Endothelial cell of umbilical vein (primary cell): ENCODE results near the gene GPR87. TPM values are rescaled to one million over a fixed set of nuclear protein-coding genes. Genes with fewer than 3 reads are reported as not detected.

Experiments
- BruUV-seq: library from RNA; stranded (reverse); fragments of 400-500 nt; replicated peaks from 2 replicates; lab custom pipeline; 2021; lab: Mats Ljungman, UMichigan
- CTCF ChIA-PET: fragments of 300-600, 350-600 bp; sonication (Branson Sonifier 250); formaldehyde crosslinking; loops from one replicate; lab custom pipeline; 2021; ENCODE audit warnings: antibody characterized with exemption, inconsistent platforms; lab: Charles Lee
- POLR2A ChIA-PET: fragments of 300-600, 350-600 bp; sonication (Branson Sonifier 250); formaldehyde crosslinking; loops from one replicate; lab custom pipeline; 2021; ENCODE audit warnings: antibody characterized with exemption, inconsistent platforms; lab: Charles Lee
- DNase-seq: peaks from one replicate; pipeline ENCODE4 v3.0.0-alpha.2; 2011; ENCODE audit warnings: low read depth, low spot score
- FAIRE-seq: peaks from 2 replicates; lab custom pipeline; 2011; peaks lifted over from hg19 to GRCh38; lab: Jason Lieb, UNC
- H2AFZ ChIP-seq: 2 replicates; pipeline ENCODE4 v1.6.0; 2012; ENCODE audit warnings: low read depth, low read length, control low read depth, inconsistent platforms
- H3K27ac ChIP-seq: 2 replicates; pipeline ENCODE4 v1.5.1; 2011; ENCODE audit warnings: low read depth, mild to moderate bottlenecking, control low read depth, low read length, moderate library complexity; ENCODE audit not compliant: insufficient read depth
- H3K27me3 ChIP-seq, 2 experiments: 2 replicates each; pipeline versions ENCODE4 v1.6.0 to v1.6.1; 2011; ENCODE audit warnings: low read length in 2 of 2, mixed read lengths in 1 of 2; ENCODE audit not compliant: control insufficient read depth in 2 of 2, insufficient read depth in 2 of 2
- H3K36me3 ChIP-seq, 2 experiments: 2 replicates in 1 of 2; 3 replicates in 1 of 2; pipeline ENCODE4 v1.5.1; 2011; ENCODE audit warnings: low read length in 2 of 2, mild to moderate bottlenecking in 1 of 2, moderate library complexity in 1 of 2; ENCODE audit not compliant: control insufficient read depth in 2 of 2, insufficient read depth in 2 of 2; ENCODE audit errors: extremely low read depth in 1 of 2
- H3K4me1 ChIP-seq: 3 replicates; pipeline ENCODE4 v1.5.1; 2011; ENCODE audit warnings: mild to moderate bottlenecking, low read length; ENCODE audit not compliant: control insufficient read depth, insufficient read depth; ENCODE audit errors: extremely low read depth
- H3K4me2 ChIP-seq: 2 replicates; pipeline ENCODE4 v1.6.1; 2011; ENCODE audit warnings: low read length, control low read depth, mixed read lengths; ENCODE audit not compliant: insufficient read depth
- H3K4me3 ChIP-seq, 3 experiments: fragments of 200-600 bp in 1 of 3; sonication (generic), shearing (Covaris generic) in 1 of 3; replicated peaks in 1 of 3; 2 replicates each; pipeline ENCODE4 v1.5.1; 2011 to 2016; ENCODE audit warnings: control low read depth in 3 of 3, low read length in 3 of 3, mild to moderate bottlenecking in 2 of 3, inconsistent platforms in 1 of 3, low read depth in 1 of 3, moderate library complexity in 1 of 3; ENCODE audit not compliant: insufficient read depth in 1 of 3
- H3K79me2 ChIP-seq: 2 replicates; pipeline ENCODE4 v1.6.0; 2012; ENCODE audit warnings: low read length, inconsistent platforms; ENCODE audit not compliant: control insufficient read depth, insufficient read depth
- H3K9ac ChIP-seq: replicated peaks from 2 replicates; pipeline ENCODE3; 2011; ENCODE audit warnings: low read length, control low read depth; ENCODE audit not compliant: insufficient read depth; ENCODE audit errors: extremely low read depth
- H3K9me1 ChIP-seq: replicated peaks from 3 replicates; pipeline ENCODE4 v1.6.0; 2011; ENCODE audit warnings: mild to moderate bottlenecking, low read length; ENCODE audit not compliant: control insufficient read depth, insufficient read depth; ENCODE audit errors: extremely low read depth
- H3K9me3 ChIP-seq: replicated peaks from 2 replicates; pipeline ENCODE4 v1.5.1; 2012; ENCODE audit warnings: low read length, inconsistent platforms; ENCODE audit not compliant: control insufficient read depth, insufficient read depth
- H4K20me1 ChIP-seq: replicated peaks from 2 replicates; pipeline ENCODE3; 2011; ENCODE audit warnings: mild to moderate bottlenecking, low read length; ENCODE audit not compliant: control insufficient read depth, insufficient read depth; ENCODE audit errors: extremely low read depth
- EZH2 ChIP-seq: IDR thresholded peaks from 2 replicates; pipeline ENCODE4 v1.6.1; 2012; ENCODE audit warnings: borderline replicate concordance, low read depth, mild to moderate bottlenecking, moderate library complexity, low read length, inconsistent platforms; ENCODE audit not compliant: severe bottlenecking
- JUN ChIP-seq: IDR thresholded peaks from 2 replicates; pipeline ENCODE4 v1.6.1; 2011; ENCODE audit warnings: borderline replicate concordance, low read depth; ENCODE audit not compliant: insufficient read length, insufficient read depth
- POLR2A ChIP-seq: IDR thresholded peaks from 2 replicates; pipeline ENCODE4 v1.6.1; 2012; ENCODE audit warnings: low read depth, mild to moderate bottlenecking, control low read depth, low read length
- dilution Hi-C: fragments of 300-500 bp; cut with MboI; formaldehyde crosslinking; loops from one replicate; pipeline ENCODE4 v1.15.0; 2019; ENCODE audit warnings: low sequenced_read_pairs; ENCODE audit not compliant: extremely low pct_ligation_motif_present
- intact Hi-C: fragments of 100-400 bp; cut with micrococcal nuclease; formaldehyde crosslinking; loops from one replicate; pipeline ENCODE4 v1.10.0; 2022
- polyA plus RNA-seq, 4 experiments: library from polyadenylated mRNA; depleted of rRNA in 3 of 4; stranded (reverse) in 3 of 4; unstranded in 1 of 4; fragments of >200 nt; gene quantifications; 2 replicates each; pipeline versions ENCODE4 v1.2.1 to v1.2.3, GENCODE V29; 2011 to 2012; ENCODE audit warnings: missing spikeins in 1 of 4
- total RNA-seq: library from RNA; stranded (reverse); gene quantifications from 2 replicates; pipeline ENCODE4 v1.2.3, GENCODE V29; 2021
- TF ChIP-seq, protein P1 (sequence below), 2 donors: IDR thresholded peaks; 1 replicate in 1 of 2; 2 replicates in 1 of 2; pipeline ENCODE4 v1.5.1; 2011; ENCODE audit warnings: low read length in 2 of 2, mild to moderate bottlenecking in 2 of 2, moderate library complexity in 2 of 2, control low read depth in 1 of 2, inconsistent platforms in 1 of 2, low read depth in 1 of 2; ENCODE audit not compliant: insufficient read depth in 1 of 2; ENCODE audit errors: extremely low read depth in 1 of 2
- TF ChIP-seq, protein P2 (sequence below): IDR thresholded peaks from 2 replicates; pipeline ENCODE4 v1.6.1; 2011; ENCODE audit not compliant: insufficient read depth, insufficient read length

GPR87 gene
- total and polyA plus RNA-seq, 2 donors (not counting 3 experiments of a cell fraction or from before 2014, with no cell fraction given) = not detected

- no peak overlapping the region for H3K4me3 ChIP-seq
Observed at GRCh38 chr3:151276038-151276686, 40.5 kb downstream of the GPR87 start.

More at GRCh38 chr3:151276038-151276686, 40.5 kb downstream of the GPR87 start:
- Histone ChIP-seq H2AFZ (no peak overlapping the region), H4K20me1 (no peaks in the 10 kb centered on the region), H3K9me3 (no peaks in the 10 kb centered on the region), H3K36me3 (no peaks in the 10 kb centered on the region), H3K9me1 (no peaks in the 10 kb centered on the region), H3K27me3 (peaks cover 0 to 4% of the 10 kb centered on the region in 2 experiments), H3K4me1 (no peaks in the 10 kb centered on the region), H3K4me2 (no peak overlapping the region), H3K79me2 (no peaks in the 10 kb centered on the region), H3K27ac (no peak overlapping the region), H3K9ac (no peak overlapping the region)
- FAIRE-seq (no peak), DNase-seq (no peak)
- TF ChIP-seq JUN (no peak), POLR2A (no peak), EZH2 (no peak)
- TF ChIP-seq, protein P1, sequence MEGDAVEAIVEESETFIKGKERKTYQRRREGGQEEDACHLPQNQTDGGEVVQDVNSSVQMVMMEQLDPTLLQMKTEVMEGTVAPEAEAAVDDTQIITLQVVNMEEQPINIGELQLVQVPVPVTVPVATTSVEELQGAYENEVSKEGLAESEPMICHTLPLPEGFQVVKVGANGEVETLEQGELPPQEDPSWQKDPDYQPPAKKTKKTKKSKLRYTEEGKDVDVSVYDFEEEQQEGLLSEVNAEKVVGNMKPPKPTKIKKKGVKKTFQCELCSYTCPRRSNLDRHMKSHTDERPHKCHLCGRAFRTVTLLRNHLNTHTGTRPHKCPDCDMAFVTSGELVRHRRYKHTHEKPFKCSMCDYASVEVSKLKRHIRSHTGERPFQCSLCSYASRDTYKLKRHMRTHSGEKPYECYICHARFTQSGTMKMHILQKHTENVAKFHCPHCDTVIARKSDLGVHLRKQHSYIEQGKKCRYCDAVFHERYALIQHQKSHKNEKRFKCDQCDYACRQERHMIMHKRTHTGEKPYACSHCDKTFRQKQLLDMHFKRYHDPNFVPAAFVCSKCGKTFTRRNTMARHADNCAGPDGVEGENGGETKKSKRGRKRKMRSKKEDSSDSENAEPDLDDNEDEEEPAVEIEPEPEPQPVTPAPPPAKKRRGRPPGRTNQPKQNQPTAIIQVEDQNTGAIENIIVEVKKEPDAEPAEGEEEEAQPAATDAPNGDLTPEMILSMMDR (IDR thresholded peaks at IDR 0.05; ENCODE audit: extremely low read depth in 1 of 2, insufficient read depth in 1 of 2, low read depth in 1 of 2, low read length in 2 of 2) = no peak
- TF ChIP-seq, protein P2, sequence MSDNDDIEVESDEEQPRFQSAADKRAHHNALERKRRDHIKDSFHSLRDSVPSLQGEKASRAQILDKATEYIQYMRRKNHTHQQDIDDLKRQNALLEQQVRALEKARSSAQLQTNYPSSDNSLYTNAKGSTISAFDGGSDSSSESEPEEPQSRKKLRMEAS = no peak
- dilution Hi-C loops (no loop called here), intact Hi-C loops (no loop called here)
- CTCF ChIA-PET = interaction anchor here (0.7 to 1.4 kb wide), 5 partner anchors 13 to 120 kb away, joined by 3 to 5 read pairs (median 3); no protein-coding TSS in a partner anchor
- BruUV-seq = no TSS peak
- POLR2A ChIA-PET = interaction anchor here (0.7 kb wide), 1 partner anchor 15 kb away, joined by 3 read pairs; no protein-coding TSS in a partner anchor
